K562 (cell line): ENCODE data around the gene IMPG2. TPM values are rescaled to one million over a fixed set of nuclear protein-coding genes. Genes with fewer than 3 reads are reported as not detected.
A peak's percentile ranks its signal among the peaks of the same experiment; 100 is the strongest.

Experiments used
- ATF3 ChIP-seq, 2 experiments: fragments of 450-650 bp in 1 of 2; sonication (generic) in 1 of 2; formaldehyde crosslinking in 1 of 2; IDR thresholded peaks in 1 of 2; conservative IDR thresholded peaks in 1 of 2; 2 replicates each; pipeline versions ENCODE4 v1.6.1 to v1.8.1; 2016 to 2023; ENCODE audit warnings: mild to moderate bottlenecking in 2 of 2, moderate library complexity in 2 of 2, inconsistent platforms in 1 of 2, missing genetic modification reagents in 1 of 2
- CC2D1A ChIP-seq: fragments of 450-650 bp; IDR thresholded peaks from 2 replicates; pipeline ENCODE4 v1.6.1; 2017; ENCODE audit warnings: mild to moderate bottlenecking
- CCNT2 ChIP-seq: IDR thresholded peaks from 2 replicates; pipeline ENCODE4 v1.6.1; 2011; ENCODE audit warnings: borderline replicate concordance, low read depth, mild to moderate bottlenecking, moderate library complexity, mixed read lengths, low read length; ENCODE audit not compliant: insufficient read length; ENCODE audit errors: extremely low read depth
- CEBPB ChIP-seq: fragments of 450-650 bp; IDR thresholded peaks from 2 replicates; pipeline ENCODE4 v1.6.1; 2016; ENCODE audit warnings: missing genetic modification characterization, missing compliant biosample characterization
- CEBPG ChIP-seq, 3 experiments: fragments of 200-800 bp in 1 of 3; sonication (Bioruptor generic) in 1 of 3; sonication (generic) in 1 of 3; formaldehyde crosslinking in 1 of 3; IDR thresholded peaks in 2 of 3; conservative IDR thresholded peaks in 1 of 3; 2 replicates each; pipeline versions ENCODE4 v1.6.1 to v1.8.0; 2016 to 2022; ENCODE audit warnings: missing compliant biosample characterization in 2 of 3, missing genetic modification characterization in 2 of 3, mild to moderate bottlenecking in 1 of 3, missing genetic modification reagents in 1 of 3
- ELF2 ChIP-seq: fragments of 250-450 bp; sonication (Bioruptor Pico); IDR thresholded peaks from 2 replicates; pipeline ENCODE4 v1.5.0; 2021; ENCODE audit warnings: mild to moderate bottlenecking
- ESRRA ChIP-seq: fragments of 450-650 bp; IDR thresholded peaks from 2 replicates; pipeline ENCODE4 v1.6.1; 2014; ENCODE audit warnings: low read depth, mild to moderate bottlenecking, moderate library complexity, borderline replicate concordance
- ETS2 ChIP-seq: IDR thresholded peaks from 2 replicates; pipeline ENCODE4 v1.6.1; 2016; ENCODE audit warnings: borderline replicate concordance, missing genetic modification characterization, mild to moderate bottlenecking, moderate library complexity, missing compliant biosample characterization; ENCODE audit not compliant: poor library complexity, severe bottlenecking
- KDM4B ChIP-seq, 2 experiments: fragments of 450-650 bp in 1 of 2; sonication (generic) in 1 of 2; IDR thresholded peaks; 2 replicates each; pipeline ENCODE4 v1.6.1; 2016 to 2017; ENCODE audit warnings: borderline replicate concordance in 2 of 2, antibody characterized with exemption in 1 of 2, low read depth in 1 of 2, mild to moderate bottlenecking in 1 of 2
- NFIC ChIP-seq: fragments of 450-650 bp; IDR thresholded peaks from 2 replicates; pipeline ENCODE4 v1.6.1; 2017; ENCODE audit warnings: mild to moderate bottlenecking, inconsistent platforms
- NKRF ChIP-seq: fragments of 450-650 bp; IDR thresholded peaks from 2 replicates; pipeline ENCODE4 v1.6.1; 2016; ENCODE audit warnings: borderline replicate concordance
- POLR2A ChIP-seq: fragments of 450-650 bp; conservative IDR thresholded peaks from 2 replicates; pipeline ENCODE4 v1.6.1; 2016
- POLR2AphosphoS5 ChIP-seq: IDR thresholded peaks from 2 replicates; pipeline ENCODE4 v1.6.1; 2011; ENCODE audit warnings: mild to moderate bottlenecking, low read depth, low read length, moderate library complexity; ENCODE audit not compliant: control insufficient read depth, insufficient read depth
- PURB ChIP-seq: sonication (generic); formaldehyde crosslinking; IDR thresholded peaks from 2 replicates; pipeline ENCODE4 v1.9.0; 2021; ENCODE audit warnings: low read depth, mild to moderate bottlenecking, missing genetic modification reagents
- TAL1 ChIP-seq: fragments of 450-650 bp; IDR thresholded peaks from 2 replicates; pipeline ENCODE4 v1.6.1; 2016; ENCODE audit warnings: mild to moderate bottlenecking
- ZBTB11 ChIP-seq, 3 experiments: fragments of 200-800 bp in 1 of 3; fragments of 250-450 bp in 1 of 3; fragments of 450-650 bp in 1 of 3; sonication (Bioruptor Pico) in 1 of 3; sonication (Bioruptor generic) in 1 of 3; formaldehyde crosslinking in 1 of 3; IDR thresholded peaks; 2 replicates each; pipeline versions ENCODE4 v1.6.1 to v1.8.0; 2016 to 2022; ENCODE audit warnings: mild to moderate bottlenecking in 2 of 3, missing genetic modification characterization in 2 of 3, missing compliant biosample characterization in 1 of 3, moderate library complexity in 1 of 3
- ZC3H8 ChIP-seq: fragments of 450-650 bp; IDR thresholded peaks from 2 replicates; pipeline ENCODE4 v1.6.1; 2017
- ZFX ChIP-seq: sonication (generic); formaldehyde crosslinking; IDR thresholded peaks from 2 replicates; pipeline ENCODE4 v1.8.0; 2022; ENCODE audit warnings: mild to moderate bottlenecking, missing genetic modification reagents, moderate library complexity
- ZNF384 ChIP-seq: IDR thresholded peaks from 2 replicates; pipeline ENCODE4 v1.6.1; 2012; ENCODE audit warnings: low read depth, low read length, improper control_type of control experiment
- ZNF57 ChIP-seq: fragments of 450-650 bp; formaldehyde crosslinking; IDR thresholded peaks from 2 replicates; pipeline ENCODE4 v1.4.0; 2020; ENCODE audit warnings: mild to moderate bottlenecking, moderate library complexity
- polyA plus RNA-seq, 8 experiments: library from polyadenylated mRNA; depleted of rRNA in 4 of 8; stranded (reverse) in 5 of 8; unstranded in 3 of 8; fragments of >200 nt; fragmentation: Nextera tagmentation in 2 of 8; fragmentation: Illumina TruSeq in 1 of 8; extraction: Ambion mirVana in 2 of 8; extraction: Trizol in 1 of 8; gene quantifications; 2 replicates each; pipeline versions ENCODE4 v1.2.1 to v1.2.3, GENCODE V29; 2011 to 2014; ENCODE audit warnings: inconsistent platforms in 1 of 8, missing spikeins in 1 of 8
- total RNA-seq, 7 experiments: library from RNA; depleted of rRNA in 6 of 7; stranded (reverse); fragments of >200 nt in 6 of 7; fragmentation: Illumina TruSeq in 2 of 7; extraction: Trizol in 2 of 7; gene quantifications; 2 replicates each; pipeline versions ENCODE4 v1.2.1 to v1.2.3, GENCODE V29; 2011 to 2021; ENCODE audit warnings: low replicate concordance in 1 of 7
- TF ChIP-seq, protein P1 (sequence below): fragments of 450-650 bp; IDR thresholded peaks from 2 replicates; pipeline ENCODE4 v1.6.1; 2016

Gene IMPG2
- total and polyA plus RNA-seq, 9 of the 15 experiments (the other 6 are each of a cell fraction or from before 2014, with no cell fraction given), result 0.04 to 0.36 (median 0.09) TPM

DNA sequence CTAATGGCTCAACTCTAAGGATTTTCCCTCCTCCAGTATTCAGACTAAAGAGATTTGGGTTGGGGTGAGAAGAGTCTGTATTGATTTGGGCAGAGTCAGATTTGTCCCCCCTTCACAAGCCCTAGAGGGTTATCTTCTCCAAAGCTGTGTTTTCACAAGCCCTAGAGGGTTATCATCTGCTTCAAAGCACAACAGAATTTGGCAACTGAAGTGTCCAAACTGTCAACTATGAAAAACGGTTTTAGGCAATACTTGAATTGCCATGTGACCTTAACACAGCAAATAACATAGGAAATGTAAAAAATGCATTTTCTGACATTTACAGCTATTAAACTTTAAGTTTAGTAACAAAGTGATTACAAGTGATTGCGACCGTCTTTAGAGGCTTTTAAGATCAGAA is 119.9 kb downstream of the IMPG2 start (continued):
- TF ChIP-seq ZBTB11 (CRISPR knock-in tag; IDR thresholded peaks at IDR 0.05), result no peak
- TF ChIP-seq PURB (CRISPR knock-in tag), result no peak
- TF ChIP-seq ZNF57 (CRISPR knock-in tag), result no peak
- no peak for TF ChIP-seq KDM4B (IDR thresholded peaks at IDR 0.05; ENCODE audit: borderline replicate concordance in 2 of 2, low read depth in 1 of 2)
- peak; percentile 41; the same call in 1 of the 2 replicates for TF ChIP-seq NFIC
- TF ChIP-seq POLR2A, result no peak
- TF ChIP-seq CCNT2, result peak; percentile 50
- no peak for TF ChIP-seq ELF2 (CRISPR knock-in tag)
- TF ChIP-seq POLR2AphosphoS5, result no peak
- peak; percentile 58 for TF ChIP-seq TAL1
- no peak for TF ChIP-seq ESRRA
- TF ChIP-seq ZC3H8, result no peak
- no peak for TF ChIP-seq CEBPG (CRISPR knock-in tag; IDR thresholded peaks at IDR 0.05)
- peak in 1 of 2 experiments; percentile 64; a peak in 2 of 4 replicates for TF ChIP-seq CEBPG (tag; conservative IDR thresholded peaks at IDR 0.05 in 1 of 2, IDR thresholded peaks at IDR 0.05 in 1 of 2)
- TF ChIP-seq ETS2 (tag), result no peak
- no peak for TF ChIP-seq ATF3 (IDR thresholded peaks at IDR 0.05)
- TF ChIP-seq ATF3 (CRISPR knock-in tag; conservative IDR thresholded peaks at IDR 0.05), result no peak
- TF ChIP-seq CEBPB, result peak; percentile 80
- TF ChIP-seq, protein P1, sequence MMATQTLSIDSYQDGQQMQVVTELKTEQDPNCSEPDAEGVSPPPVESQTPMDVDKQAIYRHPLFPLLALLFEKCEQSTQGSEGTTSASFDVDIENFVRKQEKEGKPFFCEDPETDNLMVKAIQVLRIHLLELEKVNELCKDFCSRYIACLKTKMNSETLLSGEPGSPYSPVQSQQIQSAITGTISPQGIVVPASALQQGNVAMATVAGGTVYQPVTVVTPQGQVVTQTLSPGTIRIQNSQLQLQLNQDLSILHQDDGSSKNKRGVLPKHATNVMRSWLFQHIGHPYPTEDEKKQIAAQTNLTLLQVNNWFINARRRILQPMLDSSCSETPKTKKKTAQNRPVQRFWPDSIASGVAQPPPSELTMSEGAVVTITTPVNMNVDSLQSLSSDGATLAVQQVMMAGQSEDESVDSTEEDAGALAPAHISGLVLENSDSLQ, result peak; percentile 57
- no peak for TF ChIP-seq NKRF
- peak; percentile 44; the same call in 1 of the 2 replicates for TF ChIP-seq CC2D1A
- no peak for TF ChIP-seq ZNF384
- no peak for TF ChIP-seq ZFX (CRISPR knock-in tag)
